Measurements from ENCODE around the gene TMEM235. TPM values are rescaled to one million over a fixed set of nuclear protein-coding genes. Genes with fewer than 3 reads are reported as not detected.
A peak's percentile ranks its signal among the peaks of the same experiment; 100 is the strongest.

The TMEM235 gene
- total RNA-seq, 2 donors from 2014 or later: 0.33 TPM; not detected in 1

- Histone ChIP-seq H3K4me1 (ENCODE audit: control insufficient read depth, insufficient read depth, low read length) (no peaks in the 10 kb centered on the region), H3K9me3 (ENCODE audit: control insufficient read depth, low read length) (no peaks in the 10 kb centered on the region), H3K4me3 (ENCODE audit: low read length) (no peak overlapping the region), H3K36me3 (ENCODE audit: control insufficient read depth, insufficient read depth, low read length) (no peaks in the 10 kb centered on the region), H3K27me3 (ENCODE audit: control insufficient read depth, insufficient read depth, low read length, poor library complexity, severe bottlenecking) (no peaks in the 10 kb centered on the region), H3K9ac (ENCODE audit: extremely low read depth, low read length, poor library complexity, severe bottlenecking) (no peak overlapping the region), H3K27ac (ENCODE audit: low read depth, low read length) (no peak overlapping the region)
- Mint-ChIP-seq H3K9me3 (no peaks in the 10 kb centered on the region), H3K27me3 (ENCODE audit: insufficient read depth) (peaks cover 6% of the 10 kb centered on the region), H3K36me3 (ENCODE audit: low read depth) (no peaks in the 10 kb centered on the region), H3K4me1 (peaks cover 5% of the 10 kb centered on the region), H3K27ac (no peak overlapping the region), H3K4me3 (no peak overlapping the region)
- no peak for DNase-seq
- 89 to 92% methylated on average over 8 to 10 of the region's 10 CpGs for WGBS, 2 experiments (ENCODE audit: insufficient coverage in 1 of 2, insufficient read length in 1 of 2)
- TF ChIP-seq CTCF (conservative IDR thresholded peaks at IDR 0.05): no peak
These were observed 21.3 kb upstream of the TMEM235 start for GRCh38 chr17:78210111-78210510.

DNA sequence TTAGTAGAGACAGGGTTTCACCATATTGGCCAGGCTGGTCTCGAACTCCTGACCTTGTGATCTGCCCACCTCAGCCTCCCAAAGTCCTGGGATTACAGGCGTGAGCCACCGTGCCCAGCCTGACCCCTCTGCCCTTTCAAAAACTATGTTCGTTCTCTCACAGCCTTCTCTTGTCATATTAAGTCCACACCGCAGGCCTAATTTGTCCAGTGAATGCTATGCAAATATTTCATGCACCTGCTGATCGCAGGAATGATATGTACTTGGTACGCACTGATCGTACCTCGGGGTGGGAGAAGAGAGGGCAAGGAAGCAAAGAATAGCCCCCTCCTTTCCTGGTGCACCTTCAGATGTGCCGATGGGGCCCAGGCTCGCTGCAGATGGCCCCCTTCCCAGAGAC is 20.4 kb upstream of the TMEM235 start:
- H3K4me1 Mint-ChIP-seq: peaks cover 10% of the 10 kb centered on the region

DNA sequence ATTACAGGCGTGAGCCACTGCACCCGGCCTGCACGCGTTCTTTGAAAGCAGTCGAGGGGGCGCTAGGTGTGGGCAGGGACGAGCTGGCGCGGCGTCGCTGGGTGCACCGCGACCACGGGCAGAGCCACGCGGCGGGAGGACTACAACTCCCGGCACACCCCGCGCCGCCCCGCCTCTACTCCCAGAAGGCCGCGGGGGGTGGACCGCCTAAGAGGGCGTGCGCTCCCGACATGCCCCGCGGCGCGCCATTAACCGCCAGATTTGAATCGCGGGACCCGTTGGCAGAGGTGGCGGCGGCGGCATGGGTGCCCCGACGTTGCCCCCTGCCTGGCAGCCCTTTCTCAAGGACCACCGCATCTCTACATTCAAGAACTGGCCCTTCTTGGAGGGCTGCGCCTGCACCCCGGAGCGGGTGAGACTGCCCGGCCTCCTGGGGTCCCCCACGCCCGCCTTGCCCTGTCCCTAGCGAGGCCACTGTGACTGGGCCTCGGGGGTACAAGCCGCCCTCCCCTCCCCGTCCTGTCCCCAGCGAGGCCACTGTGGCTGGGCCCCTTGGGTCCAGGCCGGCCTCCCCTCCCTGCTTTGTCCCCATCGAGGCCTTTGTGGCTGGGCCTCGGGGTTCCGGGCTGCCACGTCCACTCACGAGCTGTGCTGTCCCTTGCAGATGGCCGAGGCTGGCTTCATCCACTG is 17.3 kb upstream of the TMEM235 start, which contains the start of gene BIRC5:
TSS of gene BIRC5 (plus strand) at position 238 of the 690 bp plus-strand sequence. CDS start at position 302, 64 bp downstream.
- H3K27me3 Mint-ChIP-seq (ENCODE audit: insufficient read depth): peaks cover 6% of the 10 kb centered on the region
- Histone ChIP-seq H3K4me3 (ENCODE audit: low read length) (peak within 1 kb of the TSS; percentile 98), H3K9me3 (ENCODE audit: control insufficient read depth, low read length) (no peaks in the 10 kb centered on the region), H3K9ac (ENCODE audit: extremely low read depth, low read length, poor library complexity, severe bottlenecking) (peak within 1 kb of the TSS; percentile 76), H3K4me1 (ENCODE audit: control insufficient read depth, insufficient read depth, low read length) (no peaks in the 10 kb centered on the region), H3K27ac (ENCODE audit: low read depth, low read length) (peak within 1 kb of the TSS; percentile 66), H3K36me3 (ENCODE audit: control insufficient read depth, insufficient read depth, low read length) (peaks cover 19% of the 10 kb centered on the region), H3K27me3 (ENCODE audit: control insufficient read depth, insufficient read depth, low read length, poor library complexity, severe bottlenecking) (no peaks in the 10 kb centered on the region)
- no peak for TF ChIP-seq CTCF (conservative IDR thresholded peaks at IDR 0.05)
- H3K4me3 Mint-ChIP-seq: peak within 1 kb of the TSS; percentile 87
- peak; percentile 98 for DNase-seq
- H3K4me1 Mint-ChIP-seq: peaks cover 10% of the 10 kb centered on the region
- peak within 1 kb of the TSS; percentile 95 for H3K27ac Mint-ChIP-seq
- WGBS, 2 experiments (ENCODE audit: insufficient coverage in 1 of 2, insufficient read length in 1 of 2): 0 to 1% methylated on average over 30 to 60 of the region's 60 CpGs
- H3K36me3 Mint-ChIP-seq (ENCODE audit: low read depth): peaks cover 20% of the 10 kb centered on the region
- H3K9me3 Mint-ChIP-seq: no peaks in the 10 kb centered on the region

More for the DNA sequence above, 20.4 kb upstream of the TMEM235 start:
- no peaks in the 10 kb centered on the region for H3K4me1 ChIP-seq (ENCODE audit: control insufficient read depth, insufficient read depth, low read length)
- H3K36me3 Mint-ChIP-seq (ENCODE audit: low read depth): peaks cover 3% of the 10 kb centered on the region
- peaks cover 6% of the 10 kb centered on the region for H3K27me3 Mint-ChIP-seq (ENCODE audit: insufficient read depth)
- no peak overlapping the region for H3K27ac ChIP-seq (ENCODE audit: low read depth, low read length)
- peaks cover under 1% of the 10 kb centered on the region for H3K36me3 ChIP-seq (ENCODE audit: control insufficient read depth, insufficient read depth, low read length)
- no peaks in the 10 kb centered on the region for H3K9me3 Mint-ChIP-seq
- no peak overlapping the region for H3K27ac Mint-ChIP-seq
- 88 to 98% methylated on average over 7 to 11 of the region's 11 CpGs for WGBS, 2 experiments (ENCODE audit: insufficient coverage in 1 of 2, insufficient read length in 1 of 2)
- H3K27me3 ChIP-seq (ENCODE audit: control insufficient read depth, insufficient read depth, low read length, poor library complexity, severe bottlenecking): no peaks in the 10 kb centered on the region
- DNase-seq: no peak
- no peaks in the 10 kb centered on the region for H3K9me3 ChIP-seq (ENCODE audit: control insufficient read depth, low read length)
- H3K9ac ChIP-seq (ENCODE audit: extremely low read depth, low read length, poor library complexity, severe bottlenecking): no peak overlapping the region
- no peak overlapping the region for H3K4me3 ChIP-seq (ENCODE audit: low read length)
- no peak overlapping the region for H3K4me3 Mint-ChIP-seq
- no peak for TF ChIP-seq CTCF (conservative IDR thresholded peaks at IDR 0.05)

Measured in endodermal cell (in vitro differentiated cells).